ENCODE results near the gene SRSF12.

DNA sequence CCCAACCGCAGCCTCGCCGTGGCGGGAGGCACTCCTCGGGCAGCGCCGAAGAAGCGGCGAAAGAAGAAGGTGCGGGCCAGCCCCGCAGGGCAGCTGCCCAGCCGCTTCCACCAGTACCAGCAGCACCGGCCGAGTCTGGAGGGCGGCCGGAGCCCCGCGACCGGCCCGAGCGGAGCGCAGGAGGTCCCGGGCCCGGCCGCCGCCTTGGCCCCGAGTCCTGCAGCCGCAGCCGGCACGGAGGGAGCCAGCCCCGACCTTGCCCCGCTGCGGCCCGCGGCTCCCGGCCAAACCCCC, 36.8 kb downstream of the SRSF12 start:
- no peak for TF ChIP-seq ARNTL (CRISPR knock-in tag; IDR thresholded peaks at IDR 0.05; ENCODE audit: borderline replicate concordance, low read depth)
- TF ChIP-seq ZFP3 (CRISPR knock-in tag; IDR thresholded peaks at IDR 0.05) = no peak
- TF ChIP-seq PPARA (CRISPR knock-in tag; IDR thresholded peaks at IDR 0.05; ENCODE audit: borderline replicate concordance) = no peak
- no peak for TF ChIP-seq ZNF70 (CRISPR knock-in tag; IDR thresholded peaks at IDR 0.05)
- TF ChIP-seq, protein P1, sequence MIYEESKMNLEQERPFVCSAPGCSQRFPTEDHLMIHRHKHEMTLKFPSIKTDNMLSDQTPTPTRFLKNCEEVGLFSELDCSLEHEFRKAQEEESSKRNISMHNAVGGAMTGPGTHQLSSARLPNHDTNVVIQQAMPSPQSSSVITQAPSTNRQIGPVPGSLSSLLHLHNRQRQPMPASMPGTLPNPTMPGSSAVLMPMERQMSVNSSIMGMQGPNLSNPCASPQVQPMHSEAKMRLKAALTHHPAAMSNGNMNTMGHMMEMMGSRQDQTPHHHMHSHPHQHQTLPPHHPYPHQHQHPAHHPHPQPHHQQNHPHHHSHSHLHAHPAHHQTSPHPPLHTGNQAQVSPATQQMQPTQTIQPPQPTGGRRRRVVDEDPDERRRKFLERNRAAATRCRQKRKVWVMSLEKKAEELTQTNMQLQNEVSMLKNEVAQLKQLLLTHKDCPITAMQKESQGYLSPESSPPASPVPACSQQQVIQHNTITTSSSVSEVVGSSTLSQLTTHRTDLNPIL (CRISPR knock-in tag; IDR thresholded peaks at IDR 0.05; ENCODE audit: low read depth) = no peak

All from SK-N-SH treated with all-trans-retinoic acid at 6 μM for 48 hours (cell line).